Inflammatory macrophage treated with lipopolysaccharide for 1 hour (primary cell): ENCODE results near the gene SYCE3.

Experiments used
- DNase-seq, 2 donors: peaks; one replicate each; pipeline ENCODE4 v3.0.0-alpha.2; 2020 to 2022

The SYCE3 gene

GRCh38 chr22:50516891-50517290 lies 45.8 kb downstream of the SYCE3 start:
- DNase-seq, result no peak

GRCh38 chr22:50516068-50516467 lies 46.7 kb downstream of the SYCE3 start:
- no peak for DNase-seq

- no peak for DNase-seq
These were observed 49.5 kb downstream of the SYCE3 start for GRCh38 chr22:50513175-50513574.

GRCh38 chr22:50508897-50509296 lies 53.8 kb downstream of the SYCE3 start:
- DNase-seq, result no peak

- peak; percentile 96 to 99 for DNase-seq
These were observed 54.5 kb downstream of the SYCE3 start, which contains the start of gene NCAPH2 for GRCh38 chr22:50507991-50508884. Gene NCAPH2, plus strand, starts transcription at chr22:50508224. Its CDS starts 114 bp downstream, at chr22:50508338.

- DNase-seq, result no peak
These were observed 55.2 kb downstream of the SYCE3 start, which contains the start of gene LMF2 for GRCh38 chr22:50507421-50507990. Gene LMF2, minus strand, starts transcription at chr22:50507702. Its CDS starts 27 bp downstream, at chr22:50507675.

GRCh38 chr22:50506611-50507420 lies 55.9 kb downstream of the SYCE3 start:
- no peak for DNase-seq

- no peak for DNase-seq
These were observed 56.7 kb downstream of the SYCE3 start for GRCh38 chr22:50505776-50506610.

GRCh38 chr22:50505276-50505775 lies 57.4 kb downstream of the SYCE3 start:
- no peak for DNase-seq

- no peak for DNase-seq
These were observed 58.1 kb downstream of the SYCE3 start for GRCh38 chr22:50504369-50505211.

GRCh38 chr22:50503475-50504145 lies 59.1 kb downstream of the SYCE3 start:
- DNase-seq, result no peak

- DNase-seq, result no peak
These were observed 59.9 kb downstream of the SYCE3 start for GRCh38 chr22:50502628-50503474.

GRCh38 chr22:50502096-50502495 lies 60.6 kb downstream of the SYCE3 start:
- no peak for DNase-seq
